GM12872 (cell line): ENCODE data around the gene EML6.

Source experiments
- TF ChIP-seq, protein P1 (sequence below): IDR thresholded peaks from 3 replicates; pipeline ENCODE4 v1.5.1; 2011; ENCODE audit warnings: low read depth, mild to moderate bottlenecking, low read length, moderate library complexity; ENCODE audit not compliant: insufficient read depth

EML6 gene

DNA sequence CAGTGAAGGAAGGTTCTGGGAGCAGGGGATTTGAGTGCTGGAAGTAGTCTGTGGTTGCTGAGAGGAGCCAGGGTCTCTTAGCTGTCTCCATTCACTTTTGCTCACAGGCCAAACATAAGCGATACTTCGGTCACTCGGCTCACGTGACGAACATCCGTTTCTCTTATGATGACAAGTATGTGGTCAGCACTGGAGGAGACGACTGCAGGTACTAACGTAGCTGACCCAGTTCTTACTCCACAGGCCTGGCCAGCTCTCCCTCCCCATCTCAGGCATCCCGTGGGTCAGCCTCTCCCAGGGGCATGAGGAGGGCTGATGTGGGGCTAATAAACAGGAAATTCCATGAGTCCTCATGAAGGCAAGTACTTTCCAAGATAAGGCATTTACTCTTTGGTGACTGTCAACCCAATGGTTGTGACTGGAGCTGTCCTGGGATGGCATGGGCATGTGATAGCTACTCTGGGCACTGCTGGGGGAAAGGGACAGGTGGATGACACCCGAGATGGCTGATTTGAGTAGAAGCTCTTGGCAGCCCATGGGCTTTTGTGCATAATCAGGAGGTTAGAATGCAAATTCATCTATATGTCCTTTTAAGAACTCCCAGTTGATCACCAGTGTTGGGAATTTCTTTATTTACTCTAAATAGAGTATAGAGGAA lies 245.2 kb downstream of the EML6 start:
- TF ChIP-seq, protein P1, sequence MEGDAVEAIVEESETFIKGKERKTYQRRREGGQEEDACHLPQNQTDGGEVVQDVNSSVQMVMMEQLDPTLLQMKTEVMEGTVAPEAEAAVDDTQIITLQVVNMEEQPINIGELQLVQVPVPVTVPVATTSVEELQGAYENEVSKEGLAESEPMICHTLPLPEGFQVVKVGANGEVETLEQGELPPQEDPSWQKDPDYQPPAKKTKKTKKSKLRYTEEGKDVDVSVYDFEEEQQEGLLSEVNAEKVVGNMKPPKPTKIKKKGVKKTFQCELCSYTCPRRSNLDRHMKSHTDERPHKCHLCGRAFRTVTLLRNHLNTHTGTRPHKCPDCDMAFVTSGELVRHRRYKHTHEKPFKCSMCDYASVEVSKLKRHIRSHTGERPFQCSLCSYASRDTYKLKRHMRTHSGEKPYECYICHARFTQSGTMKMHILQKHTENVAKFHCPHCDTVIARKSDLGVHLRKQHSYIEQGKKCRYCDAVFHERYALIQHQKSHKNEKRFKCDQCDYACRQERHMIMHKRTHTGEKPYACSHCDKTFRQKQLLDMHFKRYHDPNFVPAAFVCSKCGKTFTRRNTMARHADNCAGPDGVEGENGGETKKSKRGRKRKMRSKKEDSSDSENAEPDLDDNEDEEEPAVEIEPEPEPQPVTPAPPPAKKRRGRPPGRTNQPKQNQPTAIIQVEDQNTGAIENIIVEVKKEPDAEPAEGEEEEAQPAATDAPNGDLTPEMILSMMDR: no peak

DNA sequence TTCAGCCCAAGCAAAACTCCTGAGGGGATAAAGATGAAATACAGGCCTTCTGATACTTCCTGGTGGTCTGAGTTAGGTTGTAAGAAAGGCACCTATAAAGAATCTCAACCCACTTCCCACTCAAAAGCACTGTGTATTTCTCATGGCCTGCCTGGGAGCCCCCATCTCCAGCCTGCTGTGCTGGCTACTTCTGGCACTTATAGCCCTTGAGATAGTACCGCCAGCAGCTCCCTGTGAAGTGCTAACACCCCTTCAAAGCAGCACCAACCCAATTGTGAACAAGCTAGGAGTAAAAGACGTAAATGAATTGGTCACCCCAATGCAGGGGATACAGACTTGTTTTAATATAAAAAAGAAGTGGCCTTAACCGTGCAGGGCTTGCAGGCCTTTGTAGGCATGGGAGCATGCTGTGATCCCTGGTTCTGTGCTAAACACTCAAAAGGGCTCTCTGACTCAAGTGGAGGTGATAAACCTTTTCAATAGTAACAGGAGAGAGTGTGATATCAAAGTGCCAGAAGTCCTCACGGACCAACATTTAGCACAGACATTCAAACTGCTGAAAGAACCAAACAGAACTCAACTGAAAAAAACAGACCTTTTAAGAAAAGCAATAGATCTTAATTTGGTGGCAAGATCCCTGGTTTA lies 246.0 kb downstream of the EML6 start:
- TF ChIP-seq, protein P1: no peak

DNA sequence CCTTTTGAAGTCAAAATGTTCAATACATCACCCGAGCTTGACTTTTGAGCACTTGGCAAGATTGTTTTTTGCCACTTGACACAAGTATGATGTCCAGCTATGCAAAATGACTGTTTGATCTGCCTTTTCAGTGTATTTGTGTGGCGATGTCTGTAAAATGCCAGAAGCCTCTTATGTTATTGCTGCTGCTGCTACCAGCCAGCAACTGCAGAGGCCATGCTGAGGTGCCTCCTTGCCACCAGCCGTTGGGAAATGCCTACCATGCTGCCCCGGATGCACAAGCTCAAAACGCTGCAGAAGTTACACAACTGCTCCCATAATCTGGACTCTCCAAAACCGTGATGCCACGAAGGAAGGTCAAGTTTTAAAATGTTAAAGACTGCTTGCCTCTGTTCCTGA lies 246.5 kb downstream of the EML6 start:
- TF ChIP-seq, protein P1: no peak

DNA sequence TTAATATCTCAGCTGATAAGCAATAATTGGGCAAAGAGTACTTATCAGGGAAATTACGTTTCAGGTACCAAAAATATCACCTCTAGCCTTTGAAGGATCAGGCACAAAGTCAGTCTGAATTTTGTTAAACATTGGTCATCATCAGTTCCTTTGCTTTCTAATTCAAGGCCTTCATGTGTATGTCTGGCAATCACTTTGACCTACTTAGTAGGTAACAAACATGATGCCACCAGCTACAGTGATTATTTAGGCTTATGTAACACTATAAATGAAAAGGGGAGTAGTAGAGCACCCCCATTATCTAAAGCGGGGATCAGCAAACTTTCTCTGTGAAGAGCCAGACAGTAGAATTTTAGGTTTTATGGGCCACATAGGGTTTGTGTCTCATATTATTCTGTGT lies 251.7 kb downstream of the EML6 start:
- TF ChIP-seq, protein P1: no peak

DNA sequence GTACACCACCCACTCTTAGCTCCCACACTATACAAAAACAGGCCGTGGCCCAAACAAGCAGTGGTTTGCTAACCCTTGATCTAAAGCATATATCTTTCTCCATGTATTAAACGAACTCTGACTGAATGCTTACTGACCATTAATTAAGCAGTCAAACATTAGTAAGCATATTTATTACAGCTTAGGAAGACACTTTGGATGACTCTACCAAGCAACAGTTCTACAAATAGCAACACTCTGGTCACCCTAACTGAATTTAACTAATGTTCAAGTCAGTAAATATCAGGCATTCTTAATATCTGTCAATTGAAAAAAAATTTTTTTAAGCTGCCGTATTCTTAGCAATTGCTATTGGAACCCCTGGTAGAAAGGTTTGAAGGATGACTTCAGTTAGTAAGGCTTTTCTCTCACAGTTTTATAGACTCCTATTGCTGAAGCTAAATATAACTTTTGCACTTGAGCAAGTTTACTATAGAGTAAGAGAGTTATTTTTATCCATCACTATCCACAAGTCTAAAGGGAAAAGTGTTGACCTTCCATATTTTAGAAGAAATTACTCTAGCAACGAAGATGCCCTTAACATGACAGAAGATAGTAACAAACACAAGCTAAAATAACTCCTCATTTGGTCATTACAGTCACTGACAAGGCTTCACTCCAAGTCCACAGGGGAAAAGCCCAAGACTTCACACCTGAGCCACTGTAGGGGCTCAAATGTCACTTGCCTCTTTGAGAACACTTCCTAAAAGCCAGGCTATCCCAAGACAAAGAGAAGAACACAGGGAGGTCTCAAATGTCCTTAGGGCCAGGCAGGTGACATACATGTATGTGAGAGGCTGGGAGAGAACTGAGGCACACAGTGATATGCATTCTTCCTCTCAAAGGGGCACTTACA lies 252.4 kb downstream of the EML6 start:
- TF ChIP-seq, protein P1: no peak

DNA sequence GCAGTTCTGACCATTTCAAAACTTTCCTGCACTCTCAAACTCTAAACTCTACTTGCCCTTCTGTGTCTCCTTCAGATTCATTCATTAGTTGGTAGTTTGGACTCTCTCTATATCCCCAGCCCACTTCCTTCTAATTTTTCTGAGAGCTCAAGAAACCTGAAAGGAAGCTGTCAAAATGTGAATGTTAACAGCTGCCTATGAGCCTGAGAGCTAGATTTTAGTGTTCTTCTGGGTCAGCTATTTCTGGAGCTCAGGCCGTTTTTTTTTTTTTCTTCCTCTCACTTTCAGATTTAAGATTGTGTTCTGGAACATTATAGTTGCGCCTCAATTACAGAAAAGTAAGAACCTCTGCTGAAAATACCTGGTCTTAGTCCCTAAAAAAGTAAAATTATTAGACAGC lies 253.7 kb downstream of the EML6 start:
- TF ChIP-seq, protein P1: no peak

DNA sequence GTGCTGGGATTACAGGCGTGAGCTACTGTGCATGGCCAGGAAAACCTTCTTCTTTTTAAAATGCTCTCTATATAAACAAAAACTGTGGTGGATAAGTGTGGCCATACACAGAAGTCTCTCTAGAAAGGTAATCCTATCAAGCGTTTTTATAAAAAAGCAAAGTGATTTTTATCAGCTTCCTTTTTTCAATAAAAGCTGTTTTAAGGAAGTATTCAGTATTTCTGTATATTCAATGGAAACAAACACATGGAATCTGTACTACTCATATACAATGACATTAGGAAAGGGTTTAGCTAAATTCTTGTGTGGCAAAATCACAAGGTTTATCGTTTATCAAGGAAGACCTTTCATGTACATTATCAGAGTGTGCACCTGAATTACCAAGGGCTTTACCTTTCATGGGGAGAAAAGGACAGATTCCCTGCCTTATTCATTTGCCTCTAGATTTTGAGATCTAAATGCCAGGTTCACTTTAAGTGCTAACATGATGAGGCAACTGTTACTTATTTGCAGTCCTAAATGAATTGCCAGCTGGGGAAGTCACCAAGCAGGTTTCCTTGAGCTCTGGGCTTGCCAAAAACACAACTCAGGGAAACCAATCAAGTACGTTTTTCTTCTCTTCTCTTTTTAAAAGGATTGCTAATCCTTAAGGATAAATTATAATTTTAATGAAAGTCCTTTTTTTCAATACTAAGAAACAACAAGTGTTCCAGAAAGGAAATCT lies 256.0 kb downstream of the EML6 start:
- TF ChIP-seq, protein P1: no peak
